GM13976 (cell line): ENCODE measurements around the gene NBEA.

Experiments used
- DNase-seq: peaks from one replicate; pipeline ENCODE4 v3.0.0; 2012; ENCODE audit warnings: low spot score
- in situ Hi-C: fragments of 300-500 bp; cut with MboI; formaldehyde crosslinking; loops from one replicate; pipeline ENCODE4 v1.12.0; 2022; ENCODE audit warnings: low sequenced_read_pairs, mixed read lengths, inconsistent platforms; ENCODE audit not compliant: unreplicated experiment
- TF ChIP-seq, protein P1 (sequence below): IDR thresholded peaks from 2 replicates; pipeline ENCODE4 v1.5.1; 2012; ENCODE audit warnings: borderline replicate concordance, mild to moderate bottlenecking; ENCODE audit not compliant: insufficient read depth; ENCODE audit errors: extremely low read depth, missing control alignments, control extremely low read depth

Gene NBEA

DNA sequence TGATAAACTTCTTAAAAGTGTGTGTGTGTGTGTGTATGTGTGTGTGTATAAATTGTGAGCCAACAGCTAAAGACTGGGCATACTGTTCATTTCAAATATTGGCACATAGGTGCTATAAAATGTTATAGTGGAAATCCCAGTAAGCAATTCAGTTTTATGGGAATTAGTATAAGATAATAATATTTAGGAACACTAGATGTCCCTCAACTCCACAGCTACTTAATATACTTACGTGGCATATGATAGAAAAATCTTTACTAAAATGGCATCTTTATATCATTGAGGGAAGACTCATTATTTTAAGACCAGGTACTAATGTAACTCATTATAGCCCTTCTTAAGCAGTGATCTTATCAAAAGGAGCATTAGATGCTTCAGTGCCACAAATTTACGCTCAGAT lies 268.2 kb downstream of the NBEA start:
- in situ Hi-C loops: loop anchor here (25.0 kb wide), 1 partner anchor 502 kb away; no protein-coding TSS in a partner anchor
- no peak for DNase-seq
- TF ChIP-seq, protein P1, sequence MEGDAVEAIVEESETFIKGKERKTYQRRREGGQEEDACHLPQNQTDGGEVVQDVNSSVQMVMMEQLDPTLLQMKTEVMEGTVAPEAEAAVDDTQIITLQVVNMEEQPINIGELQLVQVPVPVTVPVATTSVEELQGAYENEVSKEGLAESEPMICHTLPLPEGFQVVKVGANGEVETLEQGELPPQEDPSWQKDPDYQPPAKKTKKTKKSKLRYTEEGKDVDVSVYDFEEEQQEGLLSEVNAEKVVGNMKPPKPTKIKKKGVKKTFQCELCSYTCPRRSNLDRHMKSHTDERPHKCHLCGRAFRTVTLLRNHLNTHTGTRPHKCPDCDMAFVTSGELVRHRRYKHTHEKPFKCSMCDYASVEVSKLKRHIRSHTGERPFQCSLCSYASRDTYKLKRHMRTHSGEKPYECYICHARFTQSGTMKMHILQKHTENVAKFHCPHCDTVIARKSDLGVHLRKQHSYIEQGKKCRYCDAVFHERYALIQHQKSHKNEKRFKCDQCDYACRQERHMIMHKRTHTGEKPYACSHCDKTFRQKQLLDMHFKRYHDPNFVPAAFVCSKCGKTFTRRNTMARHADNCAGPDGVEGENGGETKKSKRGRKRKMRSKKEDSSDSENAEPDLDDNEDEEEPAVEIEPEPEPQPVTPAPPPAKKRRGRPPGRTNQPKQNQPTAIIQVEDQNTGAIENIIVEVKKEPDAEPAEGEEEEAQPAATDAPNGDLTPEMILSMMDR: no peak

DNA sequence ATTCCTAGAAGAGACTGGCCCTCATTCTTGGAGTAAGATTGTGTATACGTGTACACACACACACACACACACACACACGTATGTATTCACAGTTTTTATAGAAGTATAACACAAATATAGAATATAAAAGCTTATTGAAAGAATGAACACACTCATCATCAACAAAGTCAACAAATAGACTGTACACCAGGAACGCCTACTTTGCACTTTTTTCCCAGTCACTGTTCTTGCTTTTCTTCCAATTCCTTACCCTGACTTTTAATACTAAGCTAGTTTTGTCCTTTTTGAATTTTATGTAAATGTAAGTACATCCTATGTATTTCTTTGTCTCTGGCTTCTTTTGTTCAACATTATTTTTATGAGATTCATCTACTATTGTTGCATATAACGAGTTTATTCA lies 269.9 kb downstream of the NBEA start:
- TF ChIP-seq, protein P1: no peak
- in situ Hi-C loops: loop anchor here (25.0 kb wide), 1 partner anchor 500 kb away; no protein-coding TSS in a partner anchor
- DNase-seq: no peak

DNA sequence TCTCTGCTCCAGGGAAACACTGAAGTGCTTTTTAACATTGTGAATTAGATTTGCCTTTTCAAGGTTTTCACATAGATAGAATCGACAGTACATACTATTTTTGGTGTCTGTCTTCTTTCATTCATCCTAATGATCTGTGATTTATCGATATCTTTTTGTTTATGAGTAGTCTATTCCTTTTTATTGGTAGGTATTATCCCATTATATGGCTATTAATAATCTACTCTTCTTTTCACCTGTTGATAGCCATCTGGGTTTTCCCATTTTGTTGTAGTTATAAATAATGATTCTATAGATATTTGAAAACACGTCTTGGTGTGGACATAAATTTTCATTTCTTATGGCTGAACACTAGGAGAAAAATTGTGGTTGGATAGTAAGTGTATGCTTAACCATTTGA lies 271.8 kb downstream of the NBEA start:
- in situ Hi-C loops: loop anchor here (25.0 kb wide), 1 partner anchor 498 kb away; no protein-coding TSS in a partner anchor
- DNase-seq: no peak
- TF ChIP-seq, protein P1: no peak

DNA sequence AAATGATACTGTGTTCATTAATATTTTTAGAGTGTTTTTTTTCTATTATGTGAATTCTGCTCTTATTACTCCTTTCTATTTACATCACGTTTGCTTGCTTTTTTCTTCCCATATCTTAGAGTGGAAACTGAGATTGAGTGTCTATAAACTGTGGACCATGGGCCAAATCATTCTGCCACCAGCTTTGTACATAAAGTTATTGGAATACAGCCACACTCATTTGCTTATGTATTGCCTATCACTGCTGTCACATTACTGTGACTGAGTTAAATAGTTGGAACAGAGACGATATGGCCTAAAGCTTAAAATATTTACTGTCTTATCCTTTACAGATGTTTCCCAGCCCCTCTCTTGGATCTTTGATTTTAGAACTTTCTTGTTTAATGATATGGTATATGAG lies 274.1 kb downstream of the NBEA start:
- in situ Hi-C loops: loop anchor here (25.0 kb wide), 1 partner anchor 496 kb away; no protein-coding TSS in a partner anchor
- DNase-seq: no peak
- TF ChIP-seq, protein P1: no peak

DNA sequence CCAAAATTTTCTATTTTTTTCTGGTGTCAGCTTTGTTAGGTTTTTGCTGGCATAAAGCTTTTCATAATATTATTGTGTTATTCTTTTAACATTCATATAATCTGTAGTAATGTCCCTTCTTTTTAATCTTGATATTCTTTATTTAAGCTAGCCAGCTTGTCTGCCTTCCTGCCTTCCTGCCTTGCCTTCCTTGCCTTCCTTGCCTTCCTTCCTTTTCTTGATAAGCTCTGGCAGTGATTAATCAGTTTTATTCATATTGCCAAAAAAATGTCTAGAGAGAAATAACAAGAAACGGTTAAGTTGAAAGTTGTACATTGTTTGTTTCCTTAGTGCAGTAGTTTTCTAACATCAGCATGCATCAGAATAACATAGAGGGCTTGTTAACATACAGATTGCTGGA lies 277.0 kb downstream of the NBEA start:
- TF ChIP-seq, protein P1: no peak
- in situ Hi-C loops: loop anchor here (25.0 kb wide), 1 partner anchor 493 kb away; no protein-coding TSS in a partner anchor
- no peak for DNase-seq

DNA sequence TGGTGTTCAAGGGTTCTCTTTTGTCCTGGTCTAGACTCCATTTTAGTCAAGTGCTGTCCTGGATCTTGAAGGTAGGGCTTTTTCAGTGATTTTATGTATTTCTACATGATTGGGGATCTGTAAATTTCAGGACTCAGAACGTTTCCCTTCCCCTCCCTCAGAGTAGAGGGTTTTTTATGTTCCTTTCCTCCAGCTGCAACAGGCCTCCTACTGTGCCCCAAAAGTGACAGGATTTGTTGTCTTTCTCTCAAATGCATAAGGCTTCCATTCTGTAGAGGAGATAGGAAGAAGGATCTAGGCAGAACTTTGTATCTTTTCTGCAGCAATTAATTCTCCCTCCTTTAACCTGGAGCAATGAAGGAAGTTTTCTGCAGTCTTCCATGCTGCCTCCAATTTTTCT lies 283.1 kb downstream of the NBEA start:
- TF ChIP-seq, protein P1: no peak
- DNase-seq: no peak
- in situ Hi-C loops: no loop called here
